GM12878 (cell line): ENCODE results near the gene FBXO7. TPM values are rescaled to one million over a fixed set of nuclear protein-coding genes. Genes with fewer than 3 reads are reported as not detected.

Source experiments
- ATAC-seq: fragments of 200-7000 bp; cut with Tn5 transposase; 3 replicates; pipeline ENCODE4 v1.9.1; 2020; ENCODE audit warnings: mild to moderate bottlenecking, moderate library complexity
- BruUV-seq: library from RNA; stranded (reverse); fragments of 400-500 nt; replicated peaks from 2 replicates; lab custom pipeline; 2021; lab: Mats Ljungman, UMichigan
- CTCF ChIA-PET: fragments of 300-600 bp; sonication (Branson Sonifier 250); formaldehyde crosslinking; extraction: SDS; loops from one replicate; lab custom pipeline; 2021; ENCODE audit warnings: inconsistent platforms; lab: Yijun Ruan, JAX
- POLR2A ChIA-PET: fragments of 350-600 bp; formaldehyde crosslinking; extraction: SDS; loops from one replicate; lab custom pipeline; 2021; ENCODE audit warnings: inconsistent platforms; lab: Charles Lee
- RAD21 ChIA-PET: fragments of 300-600 bp; sonication (Branson Sonifier 250); formaldehyde crosslinking; loops from one replicate; lab custom pipeline; 2023; ENCODE audit warnings: antibody characterized with exemption; ENCODE audit not compliant: unreplicated experiment; lab: Charles Lee
- SMC1A ChIA-PET: fragments of 300-600 bp; sonication (Branson Sonifier 250); formaldehyde crosslinking; loops from one replicate; lab custom pipeline; 2023; ENCODE audit not compliant: unreplicated experiment, uncharacterized antibody; lab: Charles Lee
- DNase-seq: peaks from one replicate; pipeline ENCODE4 v3.0.0-alpha.2; 2011; ENCODE audit warnings: low read depth, low spot score
- FAIRE-seq: peaks from 3 replicates; lab custom pipeline; 2011; peaks lifted over from hg19 to GRCh38; lab: Jason Lieb, UNC
- H2AFZ ChIP-seq: 2 replicates; pipeline ENCODE4 v1.6.0; 2011; ENCODE audit warnings: low read depth, low read length, control low read depth; ENCODE audit not compliant: control insufficient read depth
- H3K27ac ChIP-seq: 2 replicates; pipeline ENCODE4 v1.5.1; 2011; ENCODE audit warnings: control low read depth; ENCODE audit not compliant: control insufficient read depth, insufficient read depth
- H3K27me3 ChIP-seq, 2 experiments: replicated peaks in 1 of 2; 2 replicates each; pipeline versions ENCODE4 v1.6.0 to v1.6.1; 2011; ENCODE audit warnings: low read length in 1 of 2; ENCODE audit not compliant: control insufficient read depth in 2 of 2, insufficient read depth in 2 of 2
- H3K36me3 ChIP-seq, 2 experiments: 2 replicates each; pipeline ENCODE4 v1.5.1; 2011; ENCODE audit warnings: low read length in 1 of 2; ENCODE audit not compliant: control insufficient read depth in 2 of 2, insufficient read depth in 2 of 2
- H3K4me1 ChIP-seq: 2 replicates; pipeline ENCODE4 v1.6.1; 2011; ENCODE audit warnings: mild to moderate bottlenecking, low read length, moderate library complexity, mixed read lengths; ENCODE audit not compliant: control insufficient read depth, insufficient read depth
- H3K4me2 ChIP-seq: 2 replicates; pipeline ENCODE4 v1.6.0; 2011; ENCODE audit warnings: control low read depth; ENCODE audit not compliant: control insufficient read depth, insufficient read depth
- H3K4me3 ChIP-seq: fragments of 200-600 bp; sonication (generic); 2 replicates; pipeline ENCODE4 v1.5.1; 2016
- H3K79me2 ChIP-seq: 2 replicates; pipeline ENCODE4 v1.6.0; 2011; ENCODE audit warnings: low read length; ENCODE audit not compliant: control insufficient read depth, insufficient read depth
- H3K9ac ChIP-seq: 2 replicates; pipeline ENCODE4 v1.8.0; 2011; ENCODE audit warnings: low read length, control low read depth, mixed read lengths; ENCODE audit not compliant: control insufficient read depth, insufficient read depth
- H3K9me3 ChIP-seq: replicated peaks from 3 replicates; pipeline ENCODE4 v1.5.1; 2011; ENCODE audit warnings: mild to moderate bottlenecking, low read length; ENCODE audit not compliant: control insufficient read depth, insufficient read depth
- H4K20me1 ChIP-seq: 2 replicates; pipeline ENCODE4 v1.6.0; 2011; ENCODE audit not compliant: control insufficient read depth, insufficient read depth
- ATF7 ChIP-seq: fragments of 450-650 bp; IDR thresholded peaks from 2 replicates; pipeline ENCODE4 v1.6.1; 2016; ENCODE audit warnings: low read depth, mild to moderate bottlenecking
- EED ChIP-seq: sonication (generic); IDR thresholded peaks from 2 replicates; pipeline ENCODE4 v1.6.1; 2016; ENCODE audit warnings: antibody characterized with exemption, low read depth
- FOXM1 ChIP-seq: IDR thresholded peaks from 2 replicates; pipeline ENCODE4 v1.6.1; 2012; ENCODE audit warnings: low read depth, mild to moderate bottlenecking, inconsistent platforms, low read length, moderate library complexity
- HCFC1 ChIP-seq: fragments of 150-350 bp; IDR thresholded peaks from 2 replicates; pipeline ENCODE4 v1.6.1; 2014; ENCODE audit warnings: low read length
- HDAC2 ChIP-seq: fragments of 200-600 bp; sonication (generic); IDR thresholded peaks from 2 replicates; pipeline ENCODE4 v1.6.1; 2017
- KDM1A ChIP-seq: fragments of 200-600 bp; sonication (generic); IDR thresholded peaks from 2 replicates; pipeline ENCODE4 v1.6.1; 2016; ENCODE audit warnings: borderline replicate concordance
- MTA3 ChIP-seq: IDR thresholded peaks from 2 replicates; pipeline ENCODE4 v1.6.1; 2012; ENCODE audit warnings: low read length, inconsistent platforms, borderline replicate concordance
- MYB ChIP-seq: fragments of 150-350 bp; IDR thresholded peaks from 2 replicates; pipeline ENCODE4 v1.6.1; 2014; ENCODE audit warnings: mild to moderate bottlenecking, low read depth, low read length, borderline replicate concordance
- NFYB ChIP-seq: IDR thresholded peaks from 2 replicates; pipeline ENCODE4 v1.6.1; 2011; ENCODE audit warnings: low read depth, mild to moderate bottlenecking, low read length, improper control_type of control experiment, moderate library complexity; ENCODE audit not compliant: insufficient read depth
- POLR2A ChIP-seq: IDR thresholded peaks from 2 replicates; pipeline ENCODE4 v1.6.1; 2011; ENCODE audit warnings: low read depth, mild to moderate bottlenecking, low read length
- POLR2AphosphoS5 ChIP-seq: IDR thresholded peaks from 2 replicates; pipeline ENCODE4 v1.6.1; 2011; ENCODE audit warnings: mild to moderate bottlenecking, low read length, inconsistent platforms
- WGBS: methylation state at CpG from one replicate; pipeline ENCODE4 v1.1.6; 2016; ENCODE audit warnings: low lambda C conversion rate; ENCODE audit not compliant: insufficient replicate concordance, insufficient coverage; ENCODE audit errors: missing lambda C conversion rate; 5-methylcytosine and 5-hydroxymethylcytosine counted together
- in situ Hi-C: fragments of 300-500 bp; cut with MboI; formaldehyde crosslinking; loops from 9 replicates; pipeline ENCODE4 v1.14.3; 2018; ENCODE audit warnings: mixed read lengths
- intact Hi-C: fragments of 100-400 bp; cut with micrococcal nuclease; formaldehyde crosslinking; loops from one replicate; pipeline ENCODE4 v1.14.2; 2022; ENCODE audit not compliant: unreplicated experiment
- polyA plus RNA-seq, 11 experiments: library from polyadenylated mRNA; depleted of rRNA in 4 of 11; unstranded in 6 of 11; stranded (reverse) in 5 of 11; fragments of >200 nt; fragmentation: Nextera tagmentation in 4 of 11; fragmentation: Illumina TruSeq in 1 of 11; extraction: Ambion mirVana in 4 of 11; extraction: Trizol in 1 of 11; gene quantifications; 1 replicate in 1 of 11; 2 replicates in 10 of 11; pipeline versions ENCODE4 v1.2.1 to v1.2.3, GENCODE V29; 2011 to 2016; ENCODE audit warnings: inconsistent platforms in 2 of 11, missing spikeins in 2 of 11, low read depth in 1 of 11
- total RNA-seq, 4 experiments: library from RNA; depleted of rRNA in 3 of 4; stranded (reverse); fragments of >200 nt in 3 of 4; fragmentation: Illumina TruSeq in 1 of 4; extraction: Trizol in 1 of 4; gene quantifications; 2 replicates each; pipeline versions ENCODE4 v1.2.1 to v1.2.3, GENCODE V29; 2013 to 2021
- TF ChIP-seq, protein P1 (sequence below): fragments of 450-650 bp; IDR thresholded peaks from 2 replicates; pipeline ENCODE4 v1.6.1; 2017; ENCODE audit warnings: mild to moderate bottlenecking, moderate library complexity
- TF ChIP-seq, protein P2 (sequence below): fragments of 450-650 bp; conservative IDR thresholded peaks from 2 replicates; pipeline ENCODE4 v1.6.1; 2017; ENCODE audit warnings: mild to moderate bottlenecking, moderate library complexity
- TF ChIP-seq, protein P3 (sequence below): IDR thresholded peaks from 2 replicates; pipeline ENCODE4 v1.6.1; 2011; ENCODE audit warnings: borderline replicate concordance, low read depth, mild to moderate bottlenecking, moderate library complexity, low read length; ENCODE audit not compliant: insufficient read depth, poor library complexity, severe bottlenecking
- TF ChIP-seq, protein P4 (sequence below): IDR thresholded peaks from 2 replicates; pipeline ENCODE4 v1.6.1; 2011; ENCODE audit warnings: borderline replicate concordance, low read depth, mild to moderate bottlenecking, moderate library complexity, mixed read lengths, low read length; ENCODE audit not compliant: insufficient read depth; ENCODE audit errors: extremely low read length

FBXO7 gene
- total and polyA plus RNA-seq, 10 of the 15 experiments (the other 5 are each of a cell fraction or from before 2014, with no cell fraction given) = 37.3 to 192 (median 110) TPM

DNA sequence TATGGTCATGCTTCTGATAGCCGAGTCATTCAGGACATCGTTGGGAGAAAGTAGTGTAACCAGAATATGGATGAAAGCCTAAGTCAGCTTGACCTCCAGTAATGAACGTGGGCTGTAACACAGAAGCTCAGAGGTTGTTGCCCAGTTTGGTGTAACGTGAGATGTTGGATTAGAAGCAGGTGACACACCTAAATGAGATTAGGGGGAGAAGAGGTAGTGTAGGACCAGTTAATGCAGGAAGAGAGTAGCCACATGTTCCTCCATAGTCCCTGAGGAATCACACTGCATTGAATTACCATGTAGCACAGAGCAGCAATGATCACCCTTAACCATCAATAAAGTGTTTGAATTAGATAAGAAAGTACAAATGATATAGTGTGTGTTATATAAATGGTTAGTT is 20.4 kb downstream of the FBXO7 start:
- no TSS peak for BruUV-seq
- in situ Hi-C loops = no loop called here
- SMC1A ChIA-PET = interaction anchor here (0.7 kb wide), 1 partner anchor 35 kb away, joined by 3 read pairs; no protein-coding TSS in a partner anchor
- no peaks in the 10 kb centered on the region for H3K4me1 ChIP-seq
- H3K36me3 ChIP-seq = peaks cover 11 to 39% of the 10 kb centered on the region in 2 experiments
- H3K27me3 ChIP-seq = no peaks in the 10 kb centered on the region
- H3K79me2 ChIP-seq = no peaks in the 10 kb centered on the region
- no peak overlapping the region for H3K4me2 ChIP-seq
- RAD21 ChIA-PET = no interaction called here
- no peak for DNase-seq
- H3K4me3 ChIP-seq = no peak overlapping the region
- WGBS = 96% methylated on average over 4 of the region's 4 CpGs
- H2AFZ ChIP-seq = no peak overlapping the region
- TF ChIP-seq, protein P1, sequence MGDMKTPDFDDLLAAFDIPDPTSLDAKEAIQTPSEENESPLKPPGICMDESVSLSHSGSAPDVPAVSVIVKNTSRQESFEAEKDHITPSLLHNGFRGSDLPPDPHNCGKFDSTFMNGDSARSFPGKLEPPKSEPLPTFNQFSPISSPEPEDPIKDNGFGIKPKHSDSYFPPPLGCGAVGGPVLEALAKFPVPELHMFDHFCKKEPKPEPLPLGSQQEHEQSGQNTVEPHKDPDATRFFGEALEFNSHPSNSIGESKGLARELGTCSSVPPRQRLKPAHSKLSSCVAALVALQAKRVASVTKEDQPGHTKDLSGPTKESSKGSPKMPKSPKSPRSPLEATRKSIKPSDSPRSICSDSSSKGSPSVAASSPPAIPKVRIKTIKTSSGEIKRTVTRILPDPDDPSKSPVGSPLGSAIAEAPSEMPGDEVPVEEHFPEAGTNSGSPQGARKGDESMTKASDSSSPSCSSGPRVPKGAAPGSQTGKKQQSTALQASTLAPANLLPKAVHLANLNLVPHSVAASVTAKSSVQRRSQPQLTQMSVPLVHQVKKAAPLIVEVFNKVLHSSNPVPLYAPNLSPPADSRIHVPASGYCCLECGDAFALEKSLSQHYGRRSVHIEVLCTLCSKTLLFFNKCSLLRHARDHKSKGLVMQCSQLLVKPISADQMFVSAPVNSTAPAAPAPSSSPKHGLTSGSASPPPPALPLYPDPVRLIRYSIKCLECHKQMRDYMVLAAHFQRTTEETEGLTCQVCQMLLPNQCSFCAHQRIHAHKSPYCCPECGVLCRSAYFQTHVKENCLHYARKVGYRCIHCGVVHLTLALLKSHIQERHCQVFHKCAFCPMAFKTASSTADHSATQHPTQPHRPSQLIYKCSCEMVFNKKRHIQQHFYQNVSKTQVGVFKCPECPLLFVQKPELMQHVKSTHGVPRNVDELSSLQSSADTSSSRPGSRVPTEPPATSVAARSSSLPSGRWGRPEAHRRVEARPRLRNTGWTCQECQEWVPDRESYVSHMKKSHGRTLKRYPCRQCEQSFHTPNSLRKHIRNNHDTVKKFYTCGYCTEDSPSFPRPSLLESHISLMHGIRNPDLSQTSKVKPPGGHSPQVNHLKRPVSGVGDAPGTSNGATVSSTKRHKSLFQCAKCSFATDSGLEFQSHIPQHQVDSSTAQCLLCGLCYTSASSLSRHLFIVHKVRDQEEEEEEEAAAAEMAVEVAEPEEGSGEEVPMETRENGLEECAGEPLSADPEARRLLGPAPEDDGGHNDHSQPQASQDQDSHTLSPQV = no peak
- TF ChIP-seq ATF7 (no peak), NFYB (no peak), KDM1A (no peak), HCFC1 (no peak), FOXM1 (no peak), POLR2A (no peak), HDAC2 (no peak), POLR2AphosphoS5 (no peak), MTA3 (no peak), MYB (no peak), EED (no peak)
- TF ChIP-seq, protein P2, sequence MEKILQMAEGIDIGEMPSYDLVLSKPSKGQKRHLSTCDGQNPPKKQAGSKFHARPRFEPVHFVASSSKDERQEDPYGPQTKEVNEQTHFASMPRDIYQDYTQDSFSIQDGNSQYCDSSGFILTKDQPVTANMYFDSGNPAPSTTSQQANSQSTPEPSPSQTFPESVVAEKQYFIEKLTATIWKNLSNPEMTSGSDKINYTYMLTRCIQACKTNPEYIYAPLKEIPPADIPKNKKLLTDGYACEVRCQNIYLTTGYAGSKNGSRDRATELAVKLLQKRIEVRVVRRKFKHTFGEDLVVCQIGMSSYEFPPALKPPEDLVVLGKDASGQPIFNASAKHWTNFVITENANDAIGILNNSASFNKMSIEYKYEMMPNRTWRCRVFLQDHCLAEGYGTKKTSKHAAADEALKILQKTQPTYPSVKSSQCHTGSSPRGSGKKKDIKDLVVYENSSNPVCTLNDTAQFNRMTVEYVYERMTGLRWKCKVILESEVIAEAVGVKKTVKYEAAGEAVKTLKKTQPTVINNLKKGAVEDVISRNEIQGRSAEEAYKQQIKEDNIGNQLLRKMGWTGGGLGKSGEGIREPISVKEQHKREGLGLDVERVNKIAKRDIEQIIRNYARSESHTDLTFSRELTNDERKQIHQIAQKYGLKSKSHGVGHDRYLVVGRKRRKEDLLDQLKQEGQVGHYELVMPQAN = no peak
- TF ChIP-seq, protein P3, sequence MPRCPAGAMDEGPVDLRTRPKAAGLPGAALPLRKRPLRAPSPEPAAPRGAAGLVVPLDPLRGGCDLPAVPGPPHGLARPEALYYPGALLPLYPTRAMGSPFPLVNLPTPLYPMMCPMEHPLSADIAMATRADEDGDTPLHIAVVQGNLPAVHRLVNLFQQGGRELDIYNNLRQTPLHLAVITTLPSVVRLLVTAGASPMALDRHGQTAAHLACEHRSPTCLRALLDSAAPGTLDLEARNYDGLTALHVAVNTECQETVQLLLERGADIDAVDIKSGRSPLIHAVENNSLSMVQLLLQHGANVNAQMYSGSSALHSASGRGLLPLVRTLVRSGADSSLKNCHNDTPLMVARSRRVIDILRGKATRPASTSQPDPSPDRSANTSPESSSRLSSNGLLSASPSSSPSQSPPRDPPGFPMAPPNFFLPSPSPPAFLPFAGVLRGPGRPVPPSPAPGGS = no peak
- TF ChIP-seq, protein P4, sequence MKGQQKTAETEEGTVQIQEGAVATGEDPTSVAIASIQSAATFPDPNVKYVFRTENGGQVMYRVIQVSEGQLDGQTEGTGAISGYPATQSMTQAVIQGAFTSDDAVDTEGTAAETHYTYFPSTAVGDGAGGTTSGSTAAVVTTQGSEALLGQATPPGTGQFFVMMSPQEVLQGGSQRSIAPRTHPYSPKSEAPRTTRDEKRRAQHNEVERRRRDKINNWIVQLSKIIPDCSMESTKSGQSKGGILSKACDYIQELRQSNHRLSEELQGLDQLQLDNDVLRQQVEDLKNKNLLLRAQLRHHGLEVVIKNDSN = no peak
- H4K20me1 ChIP-seq = no peaks in the 10 kb centered on the region
- no peak overlapping the region for H3K27ac ChIP-seq
- intact Hi-C loops = no loop called here
- POLR2A ChIA-PET = interaction anchor here (0.6 kb wide), 1 partner anchor 1426 kb away, joined by 3 read pairs; no protein-coding TSS in a partner anchor
- no peak for ATAC-seq
- CTCF ChIA-PET = no interaction called here
- no peaks in the 10 kb centered on the region for H3K9me3 ChIP-seq
- FAIRE-seq = no peak
- no peak overlapping the region for H3K9ac ChIP-seq
